ENCODE measurements around the gene HBG1.

Gene HBG1

DNA sequence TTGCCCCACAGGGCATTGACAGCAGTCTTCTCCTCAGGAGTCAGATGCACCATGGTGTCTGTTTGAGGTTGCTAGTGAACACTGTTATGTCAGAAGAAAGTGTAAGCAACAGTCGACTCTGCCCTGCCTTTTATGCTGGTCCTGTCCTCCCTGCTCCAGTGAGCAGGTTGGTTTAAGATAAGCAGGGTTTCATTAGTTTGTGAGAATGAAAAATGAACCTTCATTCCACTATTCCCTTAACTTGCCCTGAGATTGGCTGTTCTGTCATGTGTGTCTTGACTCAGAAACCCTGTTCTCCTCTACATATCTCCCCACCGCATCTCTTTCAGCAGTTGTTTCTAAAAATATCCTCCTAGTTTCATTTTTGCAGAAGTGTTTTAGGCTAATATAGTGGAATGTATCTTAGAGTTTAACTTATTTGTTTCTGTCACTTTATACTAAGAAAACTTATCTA lies 15.2 kb downstream of the HBG1 start, which contains the start of gene HBD:
Gene HBD, minus strand, starts transcription at position 103 of the 454 bp plus-strand sequence. Its CDS starts 50 bp downstream, at position 53.
- TF ChIP-seq, protein P1, sequence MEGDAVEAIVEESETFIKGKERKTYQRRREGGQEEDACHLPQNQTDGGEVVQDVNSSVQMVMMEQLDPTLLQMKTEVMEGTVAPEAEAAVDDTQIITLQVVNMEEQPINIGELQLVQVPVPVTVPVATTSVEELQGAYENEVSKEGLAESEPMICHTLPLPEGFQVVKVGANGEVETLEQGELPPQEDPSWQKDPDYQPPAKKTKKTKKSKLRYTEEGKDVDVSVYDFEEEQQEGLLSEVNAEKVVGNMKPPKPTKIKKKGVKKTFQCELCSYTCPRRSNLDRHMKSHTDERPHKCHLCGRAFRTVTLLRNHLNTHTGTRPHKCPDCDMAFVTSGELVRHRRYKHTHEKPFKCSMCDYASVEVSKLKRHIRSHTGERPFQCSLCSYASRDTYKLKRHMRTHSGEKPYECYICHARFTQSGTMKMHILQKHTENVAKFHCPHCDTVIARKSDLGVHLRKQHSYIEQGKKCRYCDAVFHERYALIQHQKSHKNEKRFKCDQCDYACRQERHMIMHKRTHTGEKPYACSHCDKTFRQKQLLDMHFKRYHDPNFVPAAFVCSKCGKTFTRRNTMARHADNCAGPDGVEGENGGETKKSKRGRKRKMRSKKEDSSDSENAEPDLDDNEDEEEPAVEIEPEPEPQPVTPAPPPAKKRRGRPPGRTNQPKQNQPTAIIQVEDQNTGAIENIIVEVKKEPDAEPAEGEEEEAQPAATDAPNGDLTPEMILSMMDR (conservative IDR thresholded peaks at IDR 0.05; ENCODE audit: control insufficient read depth, insufficient read depth, low read depth, low read length), result no peak
- H3K4me3 ChIP-seq (ENCODE audit: control insufficient read depth, low read depth, low read length), result no peak within 1 kb of the TSS
- no peak for DNase-seq (ENCODE audit: low read depth)

GRCh38 chr11:5233307-5233706 lies 16.4 kb downstream of the HBG1 start:
- H3K4me3 ChIP-seq (ENCODE audit: control insufficient read depth, low read depth, low read length), result no peak overlapping the region
- TF ChIP-seq, protein P1 (conservative IDR thresholded peaks at IDR 0.05; ENCODE audit: control insufficient read depth, insufficient read depth, low read depth, low read length), result no peak
- DNase-seq (ENCODE audit: low read depth), result no peak

DNA sequence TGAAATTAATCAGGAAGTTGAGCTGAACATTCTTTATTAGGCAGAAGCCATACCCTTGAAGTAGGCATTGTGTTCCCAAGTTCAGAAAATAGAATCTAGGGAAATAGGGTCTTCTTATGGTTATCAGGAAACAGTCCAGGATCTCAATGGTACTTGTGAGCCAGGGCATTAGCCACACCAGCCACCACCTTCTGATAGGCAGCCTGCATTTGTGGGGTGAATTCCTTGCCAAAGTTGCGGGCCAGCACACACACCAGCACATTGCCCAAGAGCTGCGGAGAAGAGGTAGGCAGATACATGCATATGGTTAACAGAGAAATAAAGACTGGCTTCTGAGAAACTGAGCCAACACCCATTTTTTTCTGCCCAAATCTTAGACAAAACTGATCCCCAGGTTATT lies 16.8 kb downstream of the HBG1 start:
- no peak for DNase-seq (ENCODE audit: low read depth)
- H3K4me3 ChIP-seq (ENCODE audit: control insufficient read depth, low read depth, low read length), result no peak overlapping the region
- TF ChIP-seq, protein P1 (conservative IDR thresholded peaks at IDR 0.05; ENCODE audit: control insufficient read depth, insufficient read depth, low read depth, low read length), result no peak

DNA sequence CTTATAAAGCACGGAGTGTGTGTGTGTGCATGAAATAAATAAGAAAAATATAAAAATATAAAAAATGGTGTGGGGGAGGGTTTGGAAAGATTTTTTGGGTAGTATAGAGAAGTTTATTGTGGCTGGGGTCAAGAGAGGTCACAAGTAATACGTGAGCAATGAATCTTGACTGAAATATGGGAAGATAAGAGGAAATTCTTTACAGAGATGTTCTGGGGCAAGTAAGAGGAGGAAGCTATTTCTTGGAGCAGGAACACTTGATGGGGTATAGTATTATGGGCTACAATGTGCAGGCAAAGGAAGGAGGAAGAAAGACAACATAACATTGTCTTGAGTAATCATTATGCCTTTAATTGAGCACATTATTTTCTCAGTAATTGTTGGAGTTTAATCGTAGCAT lies 17.5 kb downstream of the HBG1 start:
- TF ChIP-seq, protein P1 (conservative IDR thresholded peaks at IDR 0.05; ENCODE audit: control insufficient read depth, insufficient read depth, low read depth, low read length), result no peak
- DNase-seq (ENCODE audit: low read depth), result no peak
- H3K4me3 ChIP-seq (ENCODE audit: control insufficient read depth, low read depth, low read length), result no peak overlapping the region

- TF ChIP-seq, protein P1 (conservative IDR thresholded peaks at IDR 0.05; ENCODE audit: control insufficient read depth, insufficient read depth, low read depth, low read length), result no peak
- H3K4me3 ChIP-seq (ENCODE audit: control insufficient read depth, low read depth, low read length), result no peak overlapping the region
- DNase-seq (ENCODE audit: low read depth), result no peak
Observed at GRCh38 chr11:5231111-5231510, 18.5 kb downstream of the HBG1 start.

GRCh38 chr11:5230266-5230665 lies 19.4 kb downstream of the HBG1 start:
- TF ChIP-seq, protein P1 (conservative IDR thresholded peaks at IDR 0.05; ENCODE audit: control insufficient read depth, insufficient read depth, low read depth, low read length), result no peak
- DNase-seq (ENCODE audit: low read depth), result no peak
- H3K4me3 ChIP-seq (ENCODE audit: control insufficient read depth, low read depth, low read length), result no peak overlapping the region

GRCh38 chr11:5229796-5230195 lies 19.9 kb downstream of the HBG1 start:
- no peak overlapping the region for H3K4me3 ChIP-seq (ENCODE audit: control insufficient read depth, low read depth, low read length)
- DNase-seq (ENCODE audit: low read depth), result no peak
- TF ChIP-seq, protein P1 (conservative IDR thresholded peaks at IDR 0.05; ENCODE audit: control insufficient read depth, insufficient read depth, low read depth, low read length), result no peak
